Prostate gland (tissue), 2 donors: ENCODE results near the gene CLEC12A.

Experiments used
- CTCF ChIP-seq, 4 experiments: fragments of 200-600 bp in 2 of 4; fragments of 450-650 bp in 2 of 4; sonication (generic) in 2 of 4; IDR thresholded peaks; 1 replicate in 3 of 4; 2 replicates in 1 of 4; pipeline ENCODE4 v1.5.1; 2016 to 2019; ENCODE audit warnings: antibody characterized with exemption in 4 of 4, mild to moderate bottlenecking in 2 of 4, moderate library complexity in 2 of 4
- POLR2A ChIP-seq: fragments of 450-650 bp; IDR thresholded peaks from one replicate; pipeline ENCODE4 v1.6.1; 2016; ENCODE audit warnings: antibody characterized with exemption, mild to moderate bottlenecking

DNA sequence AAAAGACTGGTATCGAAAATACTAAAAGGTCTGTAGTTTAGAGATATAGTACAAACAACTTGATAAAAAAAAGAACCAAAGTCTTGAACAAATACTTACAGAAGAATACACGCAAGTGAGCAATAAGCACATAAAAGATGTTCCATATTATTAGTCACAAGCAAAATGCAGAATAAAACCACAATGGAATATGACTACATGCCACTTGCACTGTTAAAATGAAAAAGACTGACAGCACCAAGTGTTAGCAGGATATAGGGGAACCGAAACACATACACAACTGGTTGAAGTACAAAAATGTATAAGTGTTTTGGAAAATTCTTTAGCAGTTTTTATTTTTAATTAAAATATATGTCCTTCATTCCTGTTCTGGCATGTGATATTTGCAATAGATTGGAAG is 42.6 kb upstream of the CLEC12A start:
- TF ChIP-seq CTCF (IDR thresholded peaks at IDR 0.05) (no peak), POLR2A (no peak)
